H1 (cell line): ENCODE measurements around the gene GNG4. TPM values are rescaled to one million over a fixed set of nuclear protein-coding genes. Genes with fewer than 3 reads are reported as not detected.

ENCODE experiments used
- CTCF ChIA-PET: fragments of 300-600 bp; sonication (Branson Sonifier 250); formaldehyde crosslinking; loops from one replicate; lab custom pipeline; 2021; ENCODE audit not compliant: partially characterized antibody; lab: Charles Lee
- POLR2A ChIA-PET: fragments of 300-600 bp; sonication (Branson Sonifier 250); formaldehyde crosslinking; loops from one replicate; lab custom pipeline; 2021; ENCODE audit warnings: inconsistent platforms; ENCODE audit not compliant: partially characterized antibody; lab: Charles Lee
- DNase-seq, 2 experiments: peaks; one replicate each; pipeline versions ENCODE4 v3.0.0 to v3.0.0-alpha.2; 2010 to 2022; ENCODE audit warnings: low spot score in 2 of 2, low read depth in 1 of 2, mixed read lengths in 1 of 2
- FAIRE-seq: peaks from 2 replicates; lab custom pipeline; 2011; peaks lifted over from hg19 to GRCh38; lab: Jason Lieb, UNC
- H2AFZ ChIP-seq: 2 replicates; pipeline ENCODE4 v1.8.1; 2012; ENCODE audit warnings: low read length, inconsistent platforms
- H2AK5ac ChIP-seq: 2 replicates; pipeline ENCODE4 v1.6.1; 2013; ENCODE audit warnings: low read depth, low read length
- H2BK120ac ChIP-seq: replicated peaks from 2 replicates; pipeline ENCODE3; 2013; ENCODE audit warnings: low read depth, low read length, inconsistent platforms
- H2BK12ac ChIP-seq: 2 replicates; pipeline ENCODE4 v1.6.1; 2013; ENCODE audit warnings: low read depth, low read length
- H2BK15ac ChIP-seq: 2 replicates; pipeline ENCODE4 v1.6.1; 2013; ENCODE audit warnings: low read length
- H2BK20ac ChIP-seq: 2 replicates; pipeline ENCODE4 v1.6.1; 2013; ENCODE audit warnings: low read length
- H2BK5ac ChIP-seq: 2 replicates; pipeline ENCODE4 v1.6.1; 2013; ENCODE audit warnings: low read depth, low read length
- H3K14ac ChIP-seq: 2 replicates; pipeline ENCODE4 v1.6.1; 2013; ENCODE audit warnings: inconsistent platforms; ENCODE audit not compliant: insufficient read length
- H3K18ac ChIP-seq: 2 replicates; pipeline ENCODE4 v1.6.1; 2013; ENCODE audit warnings: low read length; ENCODE audit errors: extremely low read depth
- H3K23ac ChIP-seq: 2 replicates; pipeline ENCODE4 v1.6.1; 2013; ENCODE audit warnings: inconsistent platforms; ENCODE audit not compliant: insufficient read length
- H3K23me2 ChIP-seq: 2 replicates; pipeline ENCODE4 v1.6.1; 2013; ENCODE audit warnings: low read depth, low read length
- H3K27ac ChIP-seq: 2 replicates; pipeline ENCODE4 v1.6.1; 2011; ENCODE audit warnings: low read depth, low read length, inconsistent platforms
- H3K27me3 ChIP-seq, 4 experiments: replicated peaks in 1 of 4; 1 replicate in 1 of 4; 2 replicates in 3 of 4; pipeline versions ENCODE4 v1.6.1 to v1.8.1; 2011 to 2013; ENCODE audit warnings: low read length in 3 of 4, mild to moderate bottlenecking in 3 of 4, inconsistent platforms in 2 of 4, mixed read lengths in 2 of 4, moderate library complexity in 1 of 4; ENCODE audit not compliant: control insufficient read depth in 3 of 4, insufficient read depth in 3 of 4; ENCODE audit errors: extremely low read depth in 1 of 4
- H3K36me3 ChIP-seq, 4 experiments: 2 replicates each; pipeline versions ENCODE4 v1.6.1 to v1.8.1; 2011 to 2013; ENCODE audit warnings: mild to moderate bottlenecking in 4 of 4, low read length in 3 of 4, moderate library complexity in 2 of 4, control low read depth in 1 of 4, inconsistent platforms in 1 of 4; ENCODE audit not compliant: insufficient read depth in 4 of 4, control insufficient read depth in 2 of 4
- H3K4ac ChIP-seq: replicated peaks from 2 replicates; pipeline ENCODE3; 2013; ENCODE audit warnings: low read length, low read depth, mixed read lengths, inconsistent platforms; ENCODE audit not compliant: insufficient read length
- H3K4me1 ChIP-seq, 4 experiments: replicated peaks in 1 of 4; 1 replicate in 1 of 4; 2 replicates in 3 of 4; pipeline versions ENCODE4 v1.6.1 to v1.8.1; 2011 to 2013; ENCODE audit warnings: low read length in 3 of 4, inconsistent platforms in 2 of 4, mixed read lengths in 1 of 4; ENCODE audit not compliant: insufficient read depth in 4 of 4, control insufficient read depth in 3 of 4
- H3K4me2 ChIP-seq, 2 experiments: 2 replicates each; pipeline versions ENCODE4 v1.6.1 to v1.8.1; 2011 to 2013; ENCODE audit warnings: low read depth in 2 of 2, low read length in 2 of 2, control low read depth in 1 of 2, inconsistent platforms in 1 of 2, mild to moderate bottlenecking in 1 of 2; ENCODE audit not compliant: insufficient read depth in 1 of 2
- H3K4me3 ChIP-seq, 4 experiments: fragments of 200-600, 300-600 bp in 1 of 4; sonication (generic), shearing (Covaris generic), sonication (Bioruptor Twin) in 1 of 4; 2 replicates each; pipeline versions ENCODE4 v1.5.1 to v1.8.1; 2011 to 2016; ENCODE audit warnings: low read length in 4 of 4, low read depth in 3 of 4, control low read depth in 2 of 4, inconsistent platforms in 2 of 4, mild to moderate bottlenecking in 2 of 4, mixed read lengths in 1 of 4, moderate library complexity in 1 of 4; ENCODE audit not compliant: insufficient read depth in 2 of 4; ENCODE audit errors: extremely low read depth in 1 of 4
- H3K56ac ChIP-seq: replicated peaks from 2 replicates; pipeline ENCODE3; 2013; ENCODE audit warnings: low read depth, mild to moderate bottlenecking, mixed read lengths, low read length, inconsistent platforms; ENCODE audit not compliant: insufficient read length
- H3K79me1 ChIP-seq: 2 replicates; pipeline ENCODE4 v1.6.1; 2013; ENCODE audit warnings: low read depth, low read length, control low read depth
- H3K79me2 ChIP-seq, 2 experiments: 2 replicates each; pipeline versions ENCODE4 v1.6.1 to v1.8.1; 2012 to 2013; ENCODE audit warnings: low read length in 2 of 2, mild to moderate bottlenecking in 2 of 2, inconsistent platforms in 1 of 2; ENCODE audit not compliant: insufficient read depth in 2 of 2, control insufficient read depth in 1 of 2
- H3K9ac ChIP-seq, 4 experiments: replicated peaks in 1 of 4; 1 replicate in 1 of 4; 2 replicates in 3 of 4; pipeline versions ENCODE4 v1.6.1 to v1.8.1; 2011 to 2013; ENCODE audit warnings: low read depth in 3 of 4, low read length in 3 of 4, control low read depth in 2 of 4, mild to moderate bottlenecking in 2 of 4, moderate library complexity in 2 of 4, inconsistent platforms in 1 of 4; ENCODE audit errors: extremely low read depth in 1 of 4
- H3K9me3 ChIP-seq, 2 experiments: 2 replicates each; pipeline versions ENCODE4 v1.6.1 to v1.8.1; 2012 to 2013; ENCODE audit warnings: mild to moderate bottlenecking in 2 of 2, moderate library complexity in 2 of 2, control low read depth in 1 of 2, inconsistent platforms in 1 of 2, low read depth in 1 of 2, low read length in 1 of 2, mixed read lengths in 1 of 2; ENCODE audit not compliant: insufficient read depth in 2 of 2
- H4K20me1 ChIP-seq, 2 experiments: replicated peaks in 1 of 2; 2 replicates each; pipeline versions ENCODE3 to v1.8.1; 2011 to 2013; ENCODE audit warnings: inconsistent platforms in 2 of 2, low read length in 2 of 2, mild to moderate bottlenecking in 1 of 2; ENCODE audit not compliant: insufficient read depth in 2 of 2, control insufficient read depth in 1 of 2
- H4K5ac ChIP-seq: 2 replicates; pipeline ENCODE4 v1.6.1; 2013; ENCODE audit warnings: low read length, low read depth, mixed read lengths, inconsistent platforms; ENCODE audit not compliant: insufficient read length
- H4K8ac ChIP-seq: 2 replicates; pipeline ENCODE4 v1.8.0; 2013; ENCODE audit warnings: mild to moderate bottlenecking, moderate library complexity, low read length, inconsistent platforms; ENCODE audit not compliant: insufficient read depth; ENCODE audit errors: extremely low read depth
- H4K91ac ChIP-seq: replicated peaks from 2 replicates; pipeline ENCODE3; 2013; ENCODE audit warnings: low read length, mixed read lengths, inconsistent platforms; ENCODE audit not compliant: insufficient read length
- POLR2AphosphoS5 ChIP-seq: IDR thresholded peaks from 2 replicates; pipeline ENCODE4 v1.6.1; 2011; ENCODE audit warnings: low read depth, low read length
- SP1 ChIP-seq: IDR thresholded peaks from 2 replicates; pipeline ENCODE4 v1.6.1; 2011; ENCODE audit warnings: low read depth, low read length
- TEAD4 ChIP-seq: IDR thresholded peaks from 2 replicates; pipeline ENCODE4 v1.6.1; 2012; ENCODE audit warnings: low read depth, low read length, inconsistent platforms, mixed read lengths
- WGBS, 2 experiments: shearing (Covaris generic) in 1 of 2; methylation state at CpG; one replicate each; pipeline versions ENCODE4 v1.1.6 to v1.1.7; 2013 to 2015; ENCODE audit warnings: low lambda C conversion rate in 2 of 2, mixed read lengths in 2 of 2, inconsistent platforms in 1 of 2, low coverage in 1 of 2, missing lambda C conversion rate in 1 of 2; ENCODE audit not compliant: insufficient replicate concordance in 2 of 2, insufficient coverage in 1 of 2, insufficient read length in 1 of 2; ENCODE audit errors: extremely low coverage in 1 of 2, missing lambda C conversion rate in 1 of 2; 5-methylcytosine and 5-hydroxymethylcytosine counted together
- polyA plus RNA-seq, 7 experiments: library from polyadenylated mRNA; depleted of rRNA in 3 of 7; stranded (reverse) in 5 of 7; unstranded in 2 of 7; fragments of >200 nt in 5 of 7; fragments of 200-250 nt in 2 of 7; gene quantifications; 1 replicate in 5 of 7; 2 replicates in 1 of 7; 4 replicates in 1 of 7; pipeline versions ENCODE4 v1.2.1 to v1.2.3, GENCODE V29; 2011 to 2013; ENCODE audit warnings: missing spikeins in 2 of 7, mixed read lengths in 2 of 7
- total RNA-seq: library from RNA; stranded (reverse); fragmentation: NEBNext Ultra II Directional; extraction: Animal tissue kit (Norgen Biotek cat#: 25700); gene quantifications from 2 replicates; pipeline ENCODE4 v1.2.1, GENCODE V29; 2021

Gene GNG4
- total and polyA plus RNA-seq, 2 of the 8 experiments (the other 6 are each of a cell fraction or from before 2014, with no cell fraction given): 95.5 to 96.8 TPM

GRCh38 chr1:235673981-235674380 lies 24.4 kb upstream of the GNG4 start:
- no peak overlapping the region for H3K23ac ChIP-seq
- ChIA-PET CTCF (interaction anchor here (0.9 to 1.4 kb wide), 4 partner anchors 10 to 170 kb away, joined by 3 to 7 read pairs (median 4); partner anchors contain the start of gene B3GALNT2), POLR2A (interaction anchor here (0.6 to 1.9 kb wide), 12 partner anchors 8 to 170 kb away, joined by 3 to 7 read pairs (median 4); partner anchors contain the start of gene B3GALNT2)
- no peak overlapping the region for H2AFZ ChIP-seq
- peak overlapping the region in 1 of 4 experiments; percentile 29; a peak in 2 of 7 replicates for H3K9ac ChIP-seq
- H2BK120ac ChIP-seq: peak overlapping the region; percentile 50
- H3K18ac ChIP-seq: 0 out of 2 replicates have a peak overlapping the region, but pooled peaks have one; percentile 53
- peak overlapping the region; percentile 85; the same call in 1 of the 2 replicates for H2BK5ac ChIP-seq
- no peaks in the 10 kb centered on the region; a peak in 2 of 8 replicates for H3K36me3 ChIP-seq
- peak overlapping the region; percentile 67 for H3K27ac ChIP-seq
- H2BK15ac ChIP-seq: no peak overlapping the region; the same call in 1 of the 2 replicates
- DNase-seq: no peak
- H4K8ac ChIP-seq: no peak overlapping the region
- H3K4me1 ChIP-seq: peaks cover 0 to 30% (median 18%) of the 10 kb centered on the region in 4 experiments; a peak in 6 of 7 replicates
- H3K27me3 ChIP-seq: no peaks in the 10 kb centered on the region
- no peak overlapping the region for H3K14ac ChIP-seq
- H3K79me2 ChIP-seq: peaks cover 0 to 70% of the 10 kb centered on the region in 2 experiments; a peak in 2 of 4 replicates
- H3K56ac ChIP-seq: no peak overlapping the region
- peak overlapping the region; percentile 52 to 56; a peak in 2 of 4 replicates for H3K4me2 ChIP-seq
- peak overlapping the region in 3 of 4 experiments; percentile 9 to 52 (median 32); a peak in 3 of 8 replicates for H3K4me3 ChIP-seq
- H4K91ac ChIP-seq: no peak overlapping the region
- no peak overlapping the region for H4K5ac ChIP-seq
- no peak overlapping the region for H2BK20ac ChIP-seq
- peak; percentile 74 for FAIRE-seq
- WGBS, 2 experiments: 29% methylated on average over 7 of the region's 7 CpGs; no CpG with 5 or more reads in 1 of the 2 experiments
- no peaks in the 10 kb centered on the region for H3K79me1 ChIP-seq
- H3K4ac ChIP-seq: no peak overlapping the region
- H3K23me2 ChIP-seq: peaks cover 8% of the 10 kb centered on the region; the same call in 1 of the 2 replicates
- no peaks in the 10 kb centered on the region for H3K9me3 ChIP-seq
- H4K20me1 ChIP-seq: no peaks in the 10 kb centered on the region
- H2BK12ac ChIP-seq: peak overlapping the region; percentile 69
- no peak overlapping the region for H2AK5ac ChIP-seq
- peak; percentile 99 for TF ChIP-seq TEAD4
- peak; percentile 64; the same call in 1 of the 2 replicates for TF ChIP-seq SP1
- TF ChIP-seq POLR2AphosphoS5: no peak
